ENCODE measurements around the gene TP73.

GRCh38 chr1:3714284-3714741 is 62.0 kb downstream of the TP73 start:
- TF ChIP-seq CTCF (conservative IDR thresholded peaks at IDR 0.05; ENCODE audit: low read depth, low read length) (no peak), EZH2phosphoT487 (IDR thresholded peaks at IDR 0.05; ENCODE audit: borderline replicate concordance, low read length) (no peak)

Data from PC-3 (cell line).